HEK293T (cell line): Measurements from ENCODE around the gene ZNF618.

ENCODE experiments used
- CTCF ChIA-PET: fragments of 350-600 bp; formaldehyde crosslinking; extraction: SDS; loops from one replicate; lab custom pipeline; 2021; ENCODE audit warnings: antibody characterized with exemption, inconsistent platforms; lab: Yijun Ruan, JAX
- POLR2A ChIA-PET: fragments of 350-600 bp; formaldehyde crosslinking; extraction: SDS; loops from one replicate; lab custom pipeline; 2020; ENCODE audit warnings: antibody characterized with exemption, inconsistent platforms; lab: Yijun Ruan, JAX
- DNase-seq: peaks from one replicate; pipeline ENCODE4 v3.0.0; 2012; ENCODE audit warnings: mixed read lengths; ENCODE audit errors: extremely low spot score
- ARNT ChIP-seq: fragments of 450-650 bp; IDR thresholded peaks from 2 replicates; pipeline ENCODE4 v1.6.1; 2017; ENCODE audit warnings: mild to moderate bottlenecking
- BHLHE40 ChIP-seq: fragments of 450-650 bp; IDR thresholded peaks from 2 replicates; pipeline ENCODE4 v1.6.1; 2016; ENCODE audit warnings: mild to moderate bottlenecking, moderate library complexity, borderline replicate concordance
- CTBP1 ChIP-seq: fragments of 450-650 bp; IDR thresholded peaks from 2 replicates; pipeline ENCODE4 v1.6.1; 2016; ENCODE audit warnings: borderline replicate concordance
- ELF4 ChIP-seq: fragments of 450-650 bp; IDR thresholded peaks from 2 replicates; pipeline ENCODE4 v1.6.1; 2017; ENCODE audit warnings: antibody characterized with exemption
- FOXA1 ChIP-seq: fragments of 450-650 bp; IDR thresholded peaks from 2 replicates; pipeline ENCODE4 v1.6.1; 2016; ENCODE audit warnings: mild to moderate bottlenecking
- FOXK2 ChIP-seq: fragments of 450-650 bp; IDR thresholded peaks from 2 replicates; pipeline ENCODE4 v1.6.1; 2016; ENCODE audit warnings: mild to moderate bottlenecking
- FOXM1 ChIP-seq: fragments of 450-650 bp; IDR thresholded peaks from 2 replicates; pipeline ENCODE4 v1.6.1; 2017; ENCODE audit warnings: mild to moderate bottlenecking, borderline replicate concordance
- HDGF ChIP-seq: fragments of 450-650 bp; IDR thresholded peaks from 2 replicates; pipeline ENCODE4 v1.6.1; 2017; ENCODE audit warnings: antibody characterized with exemption, borderline replicate concordance
- L3MBTL2 ChIP-seq: fragments of 450-650 bp; conservative IDR thresholded peaks from 2 replicates; pipeline ENCODE4 v1.6.1; 2016; ENCODE audit warnings: mild to moderate bottlenecking
- LEF1 ChIP-seq: fragments of 450-650 bp; IDR thresholded peaks from 2 replicates; pipeline ENCODE4 v1.6.1; 2017; ENCODE audit warnings: mild to moderate bottlenecking, borderline replicate concordance
- NFRKB ChIP-seq: fragments of 450-650 bp; IDR thresholded peaks from 2 replicates; pipeline ENCODE4 v1.6.1; 2016; ENCODE audit warnings: mild to moderate bottlenecking, moderate library complexity
- PKNOX1 ChIP-seq: fragments of 450-650 bp; IDR thresholded peaks from 2 replicates; pipeline ENCODE4 v1.6.1; 2016
- SP1 ChIP-seq: fragments of 450-650 bp; IDR thresholded peaks from 2 replicates; pipeline ENCODE4 v1.6.1; 2017
- SUZ12 ChIP-seq: fragments of 450-650 bp; IDR thresholded peaks from 2 replicates; pipeline ENCODE4 v1.6.1; 2016; ENCODE audit warnings: mild to moderate bottlenecking
- TARDBP ChIP-seq: fragments of 450-650 bp; IDR thresholded peaks from 2 replicates; pipeline ENCODE4 v1.6.1; 2016
- ZNF384 ChIP-seq: fragments of 450-650 bp; IDR thresholded peaks from 2 replicates; pipeline ENCODE4 v1.6.1; 2016

Gene ZNF618

GRCh38 chr9:113926211-113926610 is 50.1 kb downstream of the ZNF618 start:
- ChIA-PET POLR2A (no interaction called here), CTCF (interaction anchor here (0.7 kb wide), 1 partner anchor 10 kb away, joined by 4 read pairs; no protein-coding TSS in a partner anchor)
- no peak for TF ChIP-seq CTBP1
- TF ChIP-seq SP1: no peak
- TF ChIP-seq LEF1: no peak
- TF ChIP-seq FOXA1: no peak
- TF ChIP-seq TARDBP: no peak
- no peak for TF ChIP-seq NFRKB
- no peak for TF ChIP-seq ARNT
- no peak for TF ChIP-seq L3MBTL2
- no peak for TF ChIP-seq HDGF
- no peak for TF ChIP-seq SUZ12
- TF ChIP-seq ELF4: no peak
- DNase-seq: no peak

GRCh38 chr9:113927277-113927676 is 51.2 kb downstream of the ZNF618 start:
- POLR2A ChIA-PET: no interaction called here
- TF ChIP-seq L3MBTL2 (no peak), HDGF (no peak), ARNT (no peak), FOXK2 (no peak), ELF4 (no peak), BHLHE40 (no peak), SP1 (no peak), PKNOX1 (no peak), FOXM1 (no peak), LEF1 (no peak)
- no peak for DNase-seq
- CTCF ChIA-PET: no interaction called here

GRCh38 chr9:113928269-113928668 is 52.2 kb downstream of the ZNF618 start:
- no peak for TF ChIP-seq FOXM1
- no peak for TF ChIP-seq HDGF
- no peak for TF ChIP-seq CTBP1
- TF ChIP-seq FOXK2: no peak
- no peak for TF ChIP-seq ELF4
- no peak for TF ChIP-seq PKNOX1
- TF ChIP-seq SUZ12: no peak
- TF ChIP-seq ARNT: no peak
- no peak for TF ChIP-seq FOXA1
- TF ChIP-seq SP1: no peak
- TF ChIP-seq LEF1: no peak
- TF ChIP-seq TARDBP: no peak
- TF ChIP-seq ZNF384: no peak
- no peak for TF ChIP-seq BHLHE40
- TF ChIP-seq NFRKB: no peak
- CTCF ChIA-PET: no interaction called here
- no peak for DNase-seq
- POLR2A ChIA-PET: no interaction called here

- no peak for TF ChIP-seq FOXA1
- TF ChIP-seq BHLHE40: no peak
- no peak for TF ChIP-seq FOXK2
- 0 out of 2 replicates have a peak, but pooled peaks have one; percentile 14 for TF ChIP-seq L3MBTL2
- no peak for TF ChIP-seq NFRKB
- no peak for TF ChIP-seq SUZ12
- no peak for TF ChIP-seq ARNT
- TF ChIP-seq PKNOX1: 0 out of 2 replicates have a peak, but pooled peaks have one; percentile 44
- TF ChIP-seq SP1: no peak
- no peak for TF ChIP-seq TARDBP
- TF ChIP-seq LEF1: no peak
- TF ChIP-seq ELF4: no peak
- no peak for TF ChIP-seq ZNF384
- TF ChIP-seq HDGF: no peak
- no peak for TF ChIP-seq FOXM1
- peak; percentile 34 for DNase-seq
- POLR2A ChIA-PET: no interaction called here
- CTCF ChIA-PET: interaction anchor here (0.8 kb wide), 2 partner anchors 33 to 153 kb away, joined by 3 to 7 read pairs; no protein-coding TSS in a partner anchor
Observed at GRCh38 chr9:113929634-113930389, 53.7 kb downstream of the ZNF618 start.

- ChIA-PET CTCF (no interaction called here), POLR2A (no interaction called here)
- TF ChIP-seq TARDBP: no peak
- TF ChIP-seq PKNOX1: peak; percentile 48; the same call in 1 of the 2 replicates
- DNase-seq: peak; percentile 47
Observed at GRCh38 chr9:113930390-113930783, 54.3 kb downstream of the ZNF618 start.
